ENCODE results near the gene ADAM12.

ADAM12 gene, protein sequence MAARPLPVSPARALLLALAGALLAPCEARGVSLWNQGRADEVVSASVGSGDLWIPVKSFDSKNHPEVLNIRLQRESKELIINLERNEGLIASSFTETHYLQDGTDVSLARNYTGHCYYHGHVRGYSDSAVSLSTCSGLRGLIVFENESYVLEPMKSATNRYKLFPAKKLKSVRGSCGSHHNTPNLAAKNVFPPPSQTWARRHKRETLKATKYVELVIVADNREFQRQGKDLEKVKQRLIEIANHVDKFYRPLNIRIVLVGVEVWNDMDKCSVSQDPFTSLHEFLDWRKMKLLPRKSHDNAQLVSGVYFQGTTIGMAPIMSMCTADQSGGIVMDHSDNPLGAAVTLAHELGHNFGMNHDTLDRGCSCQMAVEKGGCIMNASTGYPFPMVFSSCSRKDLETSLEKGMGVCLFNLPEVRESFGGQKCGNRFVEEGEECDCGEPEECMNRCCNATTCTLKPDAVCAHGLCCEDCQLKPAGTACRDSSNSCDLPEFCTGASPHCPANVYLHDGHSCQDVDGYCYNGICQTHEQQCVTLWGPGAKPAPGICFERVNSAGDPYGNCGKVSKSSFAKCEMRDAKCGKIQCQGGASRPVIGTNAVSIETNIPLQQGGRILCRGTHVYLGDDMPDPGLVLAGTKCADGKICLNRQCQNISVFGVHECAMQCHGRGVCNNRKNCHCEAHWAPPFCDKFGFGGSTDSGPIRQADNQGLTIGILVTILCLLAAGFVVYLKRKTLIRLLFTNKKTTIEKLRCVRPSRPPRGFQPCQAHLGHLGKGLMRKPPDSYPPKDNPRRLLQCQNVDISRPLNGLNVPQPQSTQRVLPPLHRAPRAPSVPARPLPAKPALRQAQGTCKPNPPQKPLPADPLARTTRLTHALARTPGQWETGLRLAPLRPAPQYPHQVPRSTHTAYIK

GRCh38 chr10:126387931-126388911 is at the start of gene ADAM12:
Gene ADAM12, minus strand, starts transcription at chr10:126388477. Its CDS starts 332 bp downstream, at chr10:126388145.
- DNase-seq, result peak in 29 of 56 donors; percentile 12 to 66 (median 30)

DNA sequence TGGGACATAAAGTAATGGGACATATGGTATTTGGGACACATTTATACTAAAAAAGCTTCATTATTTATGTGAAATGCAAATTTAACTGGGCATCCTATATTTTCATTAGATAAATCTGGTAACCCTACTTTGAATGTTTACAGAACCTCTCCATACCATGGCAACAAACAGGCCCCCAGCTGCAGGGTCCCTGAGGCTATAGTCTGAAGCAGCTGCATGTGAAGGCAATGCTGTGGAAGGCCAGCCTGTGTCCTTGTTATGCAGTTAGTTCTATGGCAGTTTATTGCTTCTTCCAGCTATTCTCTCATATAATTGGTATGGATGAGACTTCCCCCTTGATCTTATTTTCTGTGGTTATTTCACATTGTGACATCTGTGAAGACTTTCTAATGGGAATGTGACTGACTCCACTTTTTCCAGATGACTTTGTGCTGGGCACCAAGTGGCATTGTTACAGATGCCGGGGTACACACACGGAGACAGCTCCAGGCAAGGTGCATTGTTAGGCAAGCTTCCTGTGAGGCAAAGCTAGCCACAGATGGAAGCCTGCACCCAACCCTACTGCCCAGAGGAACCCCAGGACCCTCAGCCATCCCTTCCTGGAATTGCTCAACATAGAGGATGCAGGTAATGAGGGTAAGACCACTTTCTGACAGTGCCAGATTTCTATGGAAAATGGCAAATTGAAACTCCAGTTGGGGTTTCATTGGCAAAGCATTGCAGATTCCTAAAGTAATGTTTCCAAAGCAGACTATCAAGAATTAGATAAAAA is 49.5 kb upstream of the ADAM12 start:
- no peak for DNase-seq

DNA sequence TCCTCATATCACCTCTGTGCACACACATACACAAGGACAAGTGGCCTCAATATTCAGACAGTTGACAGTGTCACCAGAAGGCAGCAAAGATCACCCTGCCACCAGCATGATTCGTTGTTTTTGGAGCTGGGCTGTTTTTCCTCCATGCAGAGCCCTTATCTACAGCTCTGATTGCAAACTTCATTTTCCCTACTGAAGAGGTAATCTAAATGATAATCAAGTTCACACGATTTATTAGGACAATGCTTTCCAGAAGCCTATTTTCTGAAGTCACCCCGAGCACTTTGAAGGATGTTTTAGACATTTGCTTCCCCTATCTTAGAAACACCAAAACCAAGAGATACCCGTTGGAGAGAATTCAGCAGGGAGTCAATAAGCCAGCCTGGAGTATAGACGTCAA is 46.0 kb upstream of the ADAM12 start:
- no peak for DNase-seq

DNA sequence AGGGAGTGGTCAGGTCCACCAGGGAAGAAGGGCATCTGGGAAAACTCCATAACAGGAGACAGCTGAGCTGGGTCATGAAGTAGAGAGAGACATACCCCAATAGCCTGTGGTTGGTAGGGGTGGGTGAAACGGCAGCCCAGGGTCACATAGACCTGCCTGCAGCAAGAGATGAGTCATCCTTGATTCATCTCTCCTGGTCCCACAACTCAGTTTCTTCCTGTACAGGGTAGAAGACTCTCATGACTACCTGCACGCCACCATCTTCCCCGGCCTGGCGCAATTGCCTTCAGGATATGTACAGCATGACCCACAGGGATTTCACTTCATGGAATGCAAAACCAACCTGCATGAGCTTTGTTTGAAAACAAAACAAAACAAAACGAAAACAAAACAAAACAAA is 45.1 kb upstream of the ADAM12 start:
- no peak for DNase-seq

DNA sequence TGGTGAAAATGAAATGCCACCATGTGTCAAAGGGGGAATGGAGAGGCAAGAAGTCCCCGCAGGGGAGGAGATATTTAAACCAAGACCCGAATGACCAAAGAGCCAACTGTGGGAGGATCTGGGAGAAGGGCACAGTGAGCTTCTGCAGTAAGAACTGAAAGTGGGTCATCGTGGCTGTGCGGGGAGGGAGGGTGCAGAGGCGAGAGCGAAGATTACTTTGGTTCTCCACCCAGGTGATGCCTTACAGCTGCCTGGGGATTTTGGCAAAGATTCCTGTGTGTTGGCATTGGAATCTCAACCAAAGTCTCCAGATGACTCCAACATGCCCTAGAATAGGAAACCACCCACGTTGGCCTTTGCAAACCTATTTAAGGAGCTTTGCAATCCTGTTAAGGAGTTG is 44.2 kb upstream of the ADAM12 start:
- no peak for DNase-seq

- no peak for DNase-seq
Observed at GRCh38 chr10:126431816-126432215, 43.5 kb upstream of the ADAM12 start.

GRCh38 chr10:126430512-126430911 is 42.2 kb upstream of the ADAM12 start:
- no peak for DNase-seq

DNA sequence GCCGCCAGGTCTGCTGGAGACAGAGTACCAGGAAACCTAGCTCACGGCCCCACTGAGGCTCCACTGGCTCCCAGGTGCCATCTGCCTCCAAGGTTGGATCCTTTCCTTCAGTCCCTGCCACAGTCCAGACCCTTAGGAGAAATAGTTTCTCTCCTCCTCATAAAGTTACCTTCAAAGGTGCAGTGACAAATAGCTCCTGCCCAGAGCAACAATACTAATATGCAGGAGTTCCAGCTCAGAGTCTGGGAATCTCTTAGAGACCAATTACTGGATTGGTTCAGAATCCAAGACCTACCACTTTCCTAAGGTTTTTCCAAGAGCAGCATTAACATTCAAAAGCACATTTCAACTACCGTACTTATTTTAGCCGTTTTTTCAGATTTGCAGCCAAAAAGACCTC is 41.0 kb upstream of the ADAM12 start:
- no peak for DNase-seq

- DNase-seq, result no peak
Observed at GRCh38 chr10:126425489-126426065, 37.3 kb upstream of the ADAM12 start.

- DNase-seq, result no peak
Observed at GRCh38 chr10:126425032-126425431, 36.8 kb upstream of the ADAM12 start.

- DNase-seq, result no peak
Observed at GRCh38 chr10:126423732-126424491, 35.6 kb upstream of the ADAM12 start.

DNA sequence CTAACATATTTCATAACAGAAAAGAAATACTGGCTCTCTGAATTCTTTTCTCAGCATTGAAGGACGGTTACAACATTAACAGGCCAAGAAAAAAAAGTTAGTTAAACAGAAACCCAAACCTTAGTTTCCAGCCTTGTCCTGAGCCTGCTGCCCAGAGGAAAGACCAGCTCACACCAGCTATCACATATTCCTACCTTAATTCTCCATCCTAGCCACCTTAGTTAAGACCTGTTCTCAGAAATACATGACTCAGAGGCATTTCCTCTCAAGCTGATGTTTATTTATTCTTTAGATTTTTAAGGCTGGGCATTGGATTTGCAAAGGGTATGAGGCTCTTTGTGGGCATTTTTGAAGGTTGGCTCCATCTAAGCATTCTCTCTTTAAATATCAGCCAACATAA is 34.3 kb upstream of the ADAM12 start:
- no peak for DNase-seq

GRCh38 chr10:126421756-126422256 is 33.5 kb upstream of the ADAM12 start:
- DNase-seq, result peak in 5 of 56 donors; percentile 2 to 57 (median 21)

DNA sequence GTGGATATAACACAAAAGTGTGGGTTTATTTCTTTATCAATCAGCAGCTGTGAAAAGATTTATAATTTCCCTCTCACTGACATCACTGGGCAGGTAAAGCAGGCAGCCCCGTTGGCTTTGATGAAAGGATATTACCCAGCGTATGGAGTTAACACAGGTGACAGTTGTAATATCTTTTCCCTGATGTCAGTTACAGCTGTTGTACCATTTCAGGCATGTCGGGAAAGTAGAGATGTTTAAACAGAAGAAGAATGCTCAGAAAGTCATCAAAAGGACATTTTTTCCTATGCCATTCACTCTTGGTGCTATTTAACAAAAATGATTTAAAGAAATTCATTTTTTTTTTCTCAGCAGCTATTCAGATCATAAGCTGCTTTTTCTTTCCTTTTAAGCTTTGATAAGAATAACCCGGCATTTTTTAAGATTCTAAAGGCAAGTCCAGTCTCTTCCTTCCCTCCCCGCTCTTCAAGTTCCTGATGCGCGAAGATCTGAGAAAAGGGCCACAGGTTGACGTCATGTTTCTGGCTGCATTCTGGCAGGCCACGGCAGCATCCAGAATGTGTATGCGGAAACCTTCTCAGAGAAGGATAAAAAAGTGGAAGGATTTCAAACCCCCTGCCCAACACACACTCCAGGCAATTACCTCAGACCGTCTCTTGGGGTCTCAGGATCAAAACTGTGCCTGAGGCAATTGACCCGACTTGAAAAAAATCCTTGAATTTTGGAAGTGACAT is 32.5 kb upstream of the ADAM12 start:
- no peak for DNase-seq

GRCh38 chr10:126417220-126417825 is 29.0 kb upstream of the ADAM12 start:
- no peak for DNase-seq

DNA sequence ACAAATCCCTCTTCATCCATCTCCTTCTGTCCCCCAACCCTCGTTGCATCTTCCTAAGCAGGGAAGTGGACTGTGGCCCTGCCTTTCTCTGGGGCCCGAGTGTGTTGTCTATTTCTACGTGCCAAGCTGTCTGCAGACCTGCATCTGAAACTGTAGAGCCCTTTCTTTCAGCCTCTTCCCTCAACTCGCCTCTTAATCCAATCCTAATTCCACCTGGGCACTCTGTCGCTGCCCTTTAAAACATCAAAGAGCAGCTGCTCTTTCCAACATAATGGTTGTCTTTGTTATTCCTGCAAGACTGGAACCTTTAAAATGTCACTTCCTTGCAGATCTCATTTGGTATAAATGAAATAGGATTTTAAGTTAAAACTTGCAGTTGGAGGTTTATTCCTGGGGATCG is 21.5 kb upstream of the ADAM12 start:
- no peak for DNase-seq

DNA sequence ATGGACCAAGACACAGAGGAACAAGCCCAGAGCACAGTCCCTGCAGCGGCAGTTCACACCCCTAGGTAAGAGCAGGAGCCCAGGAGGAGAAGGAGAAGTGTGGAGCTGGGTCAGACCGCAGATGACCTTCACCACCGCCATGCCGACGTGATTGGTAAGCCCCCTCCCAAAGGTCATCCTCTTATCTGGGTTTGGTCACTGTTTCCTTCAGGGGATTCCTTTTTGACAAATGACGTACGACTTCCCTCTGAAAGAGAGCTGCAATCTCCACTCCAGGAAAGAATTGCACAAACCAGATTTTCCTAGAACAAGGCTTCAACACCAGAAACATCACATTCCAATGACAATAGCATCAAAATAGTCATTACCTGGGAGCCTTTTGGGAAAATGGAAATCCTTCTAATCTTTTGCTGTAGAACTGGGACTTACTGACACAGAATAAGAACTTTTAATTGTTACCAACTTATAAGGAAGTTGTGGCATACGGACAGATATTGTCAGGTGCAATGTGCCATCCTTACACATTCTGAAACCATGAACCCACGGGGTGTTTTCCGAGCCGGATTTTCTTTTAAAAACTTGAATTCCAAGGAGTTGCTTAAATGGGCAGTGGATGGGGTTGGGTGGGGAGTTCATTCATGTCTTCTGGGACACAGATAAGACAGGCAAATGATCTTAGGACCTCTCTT is 20.8 kb upstream of the ADAM12 start:
- DNase-seq, result no peak

Data from nucleus accumbens (tissue), 56 donors.